Adipocyte (in vitro differentiated cells): ENCODE data around the gene YY1AP1.
A peak's percentile ranks its signal among the peaks of the same experiment; 100 is the strongest.
"Not testable (repeated sequence)": the region's sequence is repeated elsewhere in the genome, so short reads cannot be mapped to it uniquely, and the experiment has no call there.

ENCODE experiments used
- DNase-seq: peaks from one replicate; pipeline ENCODE4 v3.0.0-alpha.2; 2015; ENCODE audit warnings: low read depth
- H3K27me3 ChIP-seq: replicated peaks from 2 replicates; pipeline ENCODE4 v1.7.0; 2013; ENCODE audit warnings: mild to moderate bottlenecking, low read length, moderate library complexity; ENCODE audit not compliant: control insufficient read depth, insufficient read depth
- H3K36me3 ChIP-seq: 2 replicates; pipeline ENCODE4 v1.7.0; 2013; ENCODE audit warnings: low read length, mild to moderate bottlenecking, moderate library complexity; ENCODE audit not compliant: control insufficient read depth, insufficient read depth, severe bottlenecking
- H3K4me1 ChIP-seq: 2 replicates; pipeline ENCODE4 v1.7.0; 2013; ENCODE audit warnings: mild to moderate bottlenecking, low read length, moderate library complexity; ENCODE audit not compliant: control insufficient read depth, insufficient read depth
- H3K4me3 ChIP-seq: 2 replicates; pipeline ENCODE4 v1.7.0; 2013; ENCODE audit warnings: mild to moderate bottlenecking, low read length, moderate library complexity
- H3K9ac ChIP-seq: 2 replicates; pipeline ENCODE4 v1.7.0; 2013; ENCODE audit warnings: mild to moderate bottlenecking, low read length, moderate library complexity
- H3K9me3 ChIP-seq: 2 replicates; pipeline ENCODE4 v1.7.0; 2013; ENCODE audit warnings: mild to moderate bottlenecking, low read length, moderate library complexity; ENCODE audit not compliant: control insufficient read depth

YY1AP1 gene

GRCh38 chr1:155688324-155689080 lies at the start of gene YY1AP1:
YY1AP1 (minus strand) TSS chr1:155688774; CDS start chr1:155680436, 8,338 bp downstream.
- Histone ChIP-seq H3K9ac (peak within 1 kb of the TSS; percentile 100), H3K4me3 (peak within 1 kb of the TSS; percentile 99), H3K27me3 (no peaks in the 10 kb centered on the region), H3K9me3 (no peaks in the 10 kb centered on the region), H3K4me1 (peaks cover 24% of the 10 kb centered on the region), H3K36me3 (peaks cover 16% of the 10 kb centered on the region)
- DNase-seq: peak; percentile 96

GRCh38 chr1:155729031-155729898 lies 40.7 kb upstream of the YY1AP1 start:
- H3K4me1 ChIP-seq: no peaks in the 10 kb centered on the region
- DNase-seq: peak; percentile 76
- H3K9me3 ChIP-seq: no peaks in the 10 kb centered on the region
- H3K4me3 ChIP-seq: no peak overlapping the region
- peak overlapping the region; percentile 36 for H3K9ac ChIP-seq
- H3K27me3 ChIP-seq: no peaks in the 10 kb centered on the region
- H3K36me3 ChIP-seq: peaks cover 63% of the 10 kb centered on the region

GRCh38 chr1:155725142-155725541 lies 36.6 kb upstream of the YY1AP1 start:
- H3K4me3 ChIP-seq: no peak overlapping the region
- peaks cover 45% of the 10 kb centered on the region for H3K36me3 ChIP-seq
- no peaks in the 10 kb centered on the region for H3K27me3 ChIP-seq
- no peak for DNase-seq
- H3K9me3 ChIP-seq: no peaks in the 10 kb centered on the region
- H3K4me1 ChIP-seq: no peaks in the 10 kb centered on the region
- H3K9ac ChIP-seq: no peak overlapping the region

GRCh38 chr1:155719703-155720102 lies 31.1 kb upstream of the YY1AP1 start:
- no peak for DNase-seq

GRCh38 chr1:155718524-155719115 lies 30.0 kb upstream of the YY1AP1 start:
- H3K36me3 ChIP-seq: peaks cover 51% of the 10 kb centered on the region
- not testable (repeated sequence) for DNase-seq, H3K4me3 ChIP-seq, H3K9me3 ChIP-seq, H3K9ac ChIP-seq, H3K4me1 ChIP-seq, H3K27me3 ChIP-seq

More at GRCh38 chr1:155719703-155720102, 31.1 kb upstream of the YY1AP1 start:
- Histone ChIP-seq H3K9ac (no peak overlapping the region), H3K36me3 (peaks cover 51% of the 10 kb centered on the region), H3K9me3 (no peaks in the 10 kb centered on the region), H3K4me1 (no peaks in the 10 kb centered on the region), H3K27me3 (no peaks in the 10 kb centered on the region), H3K4me3 (no peak overlapping the region)

GRCh38 chr1:155717041-155717440 lies 28.5 kb upstream of the YY1AP1 start:
- Histone ChIP-seq H3K36me3 (peaks cover 39% of the 10 kb centered on the region), H3K27me3 (no peaks in the 10 kb centered on the region), H3K4me1 (peaks cover 13% of the 10 kb centered on the region), H3K9me3 (no peaks in the 10 kb centered on the region), H3K4me3 (no peak overlapping the region), H3K9ac (no peak overlapping the region)
- DNase-seq: no peak

GRCh38 chr1:155715777-155716176 lies 27.2 kb upstream of the YY1AP1 start:
- peaks cover 31% of the 10 kb centered on the region for H3K36me3 ChIP-seq
- peaks cover 13% of the 10 kb centered on the region for H3K4me1 ChIP-seq
- DNase-seq: no peak
- no peaks in the 10 kb centered on the region for H3K9me3 ChIP-seq
- H3K27me3 ChIP-seq: no peaks in the 10 kb centered on the region
- no peak overlapping the region for H3K4me3 ChIP-seq
- no peak overlapping the region for H3K9ac ChIP-seq

- DNase-seq, H3K9ac ChIP-seq, H3K9me3 ChIP-seq, H3K27me3 ChIP-seq, H3K4me3 ChIP-seq: not testable (repeated sequence)
- Histone ChIP-seq H3K36me3 (peaks cover 30% of the 10 kb centered on the region), H3K4me1 (peaks cover 13% of the 10 kb centered on the region)
Observed at GRCh38 chr1:155715056-155715455, 26.5 kb upstream of the YY1AP1 start.

- Histone ChIP-seq H3K9me3 (no peaks in the 10 kb centered on the region), H3K4me3 (no peak overlapping the region), H3K36me3 (peaks cover 21% of the 10 kb centered on the region), H3K9ac (no peak overlapping the region), H3K4me1 (peaks cover 13% of the 10 kb centered on the region), H3K27me3 (no peaks in the 10 kb centered on the region)
- DNase-seq: no peak
Observed at GRCh38 chr1:155713075-155713474, 24.5 kb upstream of the YY1AP1 start.

GRCh38 chr1:155712636-155713035 lies 24.1 kb upstream of the YY1AP1 start:
- DNase-seq: peak; percentile 13
- H3K9ac ChIP-seq: not testable (repeated sequence)
- H3K36me3 ChIP-seq: peaks cover 18% of the 10 kb centered on the region

GRCh38 chr1:155711457-155711856 lies 22.9 kb upstream of the YY1AP1 start:
- not testable (repeated sequence) for H3K9ac ChIP-seq, H3K4me3 ChIP-seq, DNase-seq, H3K36me3 ChIP-seq, H3K27me3 ChIP-seq, H3K9me3 ChIP-seq
- peaks cover 13% of the 10 kb centered on the region for H3K4me1 ChIP-seq

More at GRCh38 chr1:155712636-155713035, 24.1 kb upstream of the YY1AP1 start:
- not testable (repeated sequence) for H3K4me3 ChIP-seq, H3K27me3 ChIP-seq, H3K9me3 ChIP-seq
- H3K4me1 ChIP-seq: peaks cover 13% of the 10 kb centered on the region
